ENCODE measurements around the gene ASNSD1. TPM values are rescaled to one million over a fixed set of nuclear protein-coding genes. Genes with fewer than 3 reads are reported as not detected.
"Not testable (repeated sequence)": the region's sequence is repeated elsewhere in the genome, so short reads cannot be mapped to it uniquely, and the experiment has no call there.

The ASNSD1 gene
- total RNA-seq, 6 experiments from 2014 or later, result 36.7 to 43.4 (median 38.3) TPM

DNA sequence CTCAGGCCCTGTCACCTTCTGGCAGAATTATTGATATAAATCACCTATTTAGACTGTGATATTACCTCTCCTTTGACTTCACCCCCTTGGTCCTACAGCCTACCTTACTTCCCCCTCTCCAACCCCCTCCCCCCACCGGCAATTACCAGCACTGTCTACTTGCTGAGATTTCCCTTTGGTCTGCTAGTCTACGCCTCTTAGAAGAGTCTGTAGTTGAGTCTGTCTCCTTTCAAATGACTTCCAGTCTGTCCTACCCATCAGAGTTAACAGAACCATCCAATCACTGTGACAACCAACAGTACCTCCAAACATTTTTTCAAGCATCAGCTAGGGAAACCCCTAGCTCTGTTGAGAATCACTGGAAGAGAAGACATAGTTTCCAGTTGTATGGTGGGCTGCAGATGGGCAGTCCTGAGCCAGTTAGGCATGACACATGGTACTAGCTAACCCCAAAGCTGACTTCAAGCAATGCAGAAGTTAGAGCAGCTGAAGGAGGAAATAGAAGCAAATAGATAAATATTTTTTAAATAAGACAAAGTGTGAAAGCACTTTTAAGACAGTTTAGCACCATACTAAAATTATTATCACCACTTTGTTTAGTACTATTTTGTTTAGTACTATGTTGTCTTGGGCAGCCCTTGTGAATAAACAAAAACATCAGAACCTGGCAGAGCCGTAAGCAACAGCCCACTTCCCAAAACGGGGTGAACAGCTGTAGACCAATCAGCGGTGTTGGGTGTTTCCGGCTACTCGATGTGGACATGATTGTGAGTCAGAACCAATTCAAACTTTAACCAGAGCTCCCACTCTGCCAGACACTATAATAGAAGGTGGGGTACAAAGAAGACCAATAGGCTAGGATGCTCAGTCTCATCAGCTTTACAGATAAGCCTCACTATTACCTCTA is 2.7 kb upstream of the ASNSD1 start:
- Mint-ChIP-seq H3K36me3 (ENCODE audit: low read depth) (no peaks in the 10 kb centered on the region; the same call in 1 of the 2 replicates), H3K27ac (no peak overlapping the region), H3K9me3 (no peaks in the 10 kb centered on the region), H3K4me3 (no peak overlapping the region), H3K4me1 (ENCODE audit: low read depth) (peaks cover 23% of the 10 kb centered on the region), H3K27me3 (ENCODE audit: insufficient read depth) (no peaks in the 10 kb centered on the region)
- DNase-seq, result no peak
- TF ChIP-seq, protein P1, sequence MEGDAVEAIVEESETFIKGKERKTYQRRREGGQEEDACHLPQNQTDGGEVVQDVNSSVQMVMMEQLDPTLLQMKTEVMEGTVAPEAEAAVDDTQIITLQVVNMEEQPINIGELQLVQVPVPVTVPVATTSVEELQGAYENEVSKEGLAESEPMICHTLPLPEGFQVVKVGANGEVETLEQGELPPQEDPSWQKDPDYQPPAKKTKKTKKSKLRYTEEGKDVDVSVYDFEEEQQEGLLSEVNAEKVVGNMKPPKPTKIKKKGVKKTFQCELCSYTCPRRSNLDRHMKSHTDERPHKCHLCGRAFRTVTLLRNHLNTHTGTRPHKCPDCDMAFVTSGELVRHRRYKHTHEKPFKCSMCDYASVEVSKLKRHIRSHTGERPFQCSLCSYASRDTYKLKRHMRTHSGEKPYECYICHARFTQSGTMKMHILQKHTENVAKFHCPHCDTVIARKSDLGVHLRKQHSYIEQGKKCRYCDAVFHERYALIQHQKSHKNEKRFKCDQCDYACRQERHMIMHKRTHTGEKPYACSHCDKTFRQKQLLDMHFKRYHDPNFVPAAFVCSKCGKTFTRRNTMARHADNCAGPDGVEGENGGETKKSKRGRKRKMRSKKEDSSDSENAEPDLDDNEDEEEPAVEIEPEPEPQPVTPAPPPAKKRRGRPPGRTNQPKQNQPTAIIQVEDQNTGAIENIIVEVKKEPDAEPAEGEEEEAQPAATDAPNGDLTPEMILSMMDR (IDR thresholded peaks at IDR 0.05), result no peak

GRCh38 chr2:189659734-189660133 is 1.5 kb upstream of the ASNSD1 start:
- Mint-ChIP-seq H3K36me3 (ENCODE audit: low read depth) (no peaks in the 10 kb centered on the region; the same call in 1 of the 2 replicates), H3K4me3 (no peak overlapping the region), H3K27me3 (ENCODE audit: insufficient read depth) (no peaks in the 10 kb centered on the region), H3K27ac (no peak overlapping the region), H3K9me3 (no peaks in the 10 kb centered on the region), H3K4me1 (ENCODE audit: low read depth) (peaks cover 28% of the 10 kb centered on the region)
- TF ChIP-seq, protein P1 (IDR thresholded peaks at IDR 0.05), result no peak
- no peak for DNase-seq

GRCh38 chr2:189660803-189661147 is 484 bp upstream of the ASNSD1 start:
- Mint-ChIP-seq H3K27ac (no peak overlapping the region), H3K4me1 (ENCODE audit: low read depth) (peaks cover 22% of the 10 kb centered on the region), H3K4me3 (no peak overlapping the region), H3K36me3 (ENCODE audit: low read depth) (no peaks in the 10 kb centered on the region; the same call in 1 of the 2 replicates), H3K9me3 (no peaks in the 10 kb centered on the region), H3K27me3 (ENCODE audit: insufficient read depth) (no peaks in the 10 kb centered on the region)
- DNase-seq, result no peak
- TF ChIP-seq, protein P1 (IDR thresholded peaks at IDR 0.05), result no peak

- no peak for DNase-seq
- Mint-ChIP-seq H3K36me3 (ENCODE audit: low read depth) (no peaks in the 10 kb centered on the region; the same call in 1 of the 2 replicates), H3K4me1 (ENCODE audit: low read depth) (peaks cover 22% of the 10 kb centered on the region), H3K4me3 (no peak overlapping the region), H3K9me3 (no peaks in the 10 kb centered on the region), H3K27me3 (ENCODE audit: insufficient read depth) (no peaks in the 10 kb centered on the region), H3K27ac (no peak overlapping the region)
- TF ChIP-seq, protein P1 (IDR thresholded peaks at IDR 0.05), result no peak
Measured at GRCh38 chr2:189661957-189662321, 680 bp downstream of the ASNSD1 start.

- H3K4me3 Mint-ChIP-seq, result no peak overlapping the region
- no peak overlapping the region for H3K27ac Mint-ChIP-seq
- peaks cover 22% of the 10 kb centered on the region for H3K4me1 Mint-ChIP-seq (ENCODE audit: low read depth)
- H3K27me3 Mint-ChIP-seq (ENCODE audit: insufficient read depth), result no peaks in the 10 kb centered on the region
- TF ChIP-seq, protein P1 (IDR thresholded peaks at IDR 0.05), result no peak
- H3K36me3 Mint-ChIP-seq (ENCODE audit: low read depth), result peaks cover 4% of the 10 kb centered on the region; the same call in 1 of the 2 replicates
- H3K9me3 Mint-ChIP-seq, result no peaks in the 10 kb centered on the region
- DNase-seq, result no peak
Measured at GRCh38 chr2:189662669-189663226, 1.5 kb downstream of the ASNSD1 start.

GRCh38 chr2:189663319-189663718 is 2.1 kb downstream of the ASNSD1 start:
- H3K27me3 Mint-ChIP-seq (ENCODE audit: insufficient read depth); H3K36me3 Mint-ChIP-seq (ENCODE audit: low read depth); DNase-seq; H3K27ac Mint-ChIP-seq; H3K9me3 Mint-ChIP-seq: not testable (repeated sequence)
- Mint-ChIP-seq H3K4me3 (peak overlapping the region; percentile 36; the same call in 1 of the 2 replicates), H3K4me1 (ENCODE audit: low read depth) (peaks cover 22% of the 10 kb centered on the region)
